ENCODE data around the gene ANKRD31. TPM values are rescaled to one million over a fixed set of nuclear protein-coding genes. Genes with fewer than 3 reads are reported as not detected.
"Not testable (repeated sequence)": the region's sequence is repeated elsewhere in the genome, so short reads cannot be mapped to it uniquely, and the experiment has no call there.

Gene ANKRD31
- total RNA-seq, 2 donors from 2014 or later = 0.41 to 3.7 TPM

DNA sequence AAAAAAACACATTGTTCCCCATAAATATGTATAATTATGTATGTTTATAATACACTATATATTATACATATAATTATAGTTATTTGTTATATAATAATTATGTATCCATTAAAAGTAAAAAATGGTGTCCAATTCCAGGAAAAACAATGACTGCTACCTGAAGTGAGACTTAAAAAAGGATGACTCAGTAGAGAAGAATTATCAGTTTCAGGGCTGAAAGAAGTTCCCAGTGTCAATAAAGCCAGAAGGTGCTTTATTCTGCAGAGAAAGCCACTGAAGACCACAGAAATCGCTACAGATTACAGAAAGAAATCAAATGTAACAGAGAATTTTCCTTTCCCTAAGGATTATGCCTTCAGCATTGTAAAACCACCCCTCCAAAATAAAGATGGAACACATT is 50.9 kb downstream of the ANKRD31 start:
- WGBS = 76% methylated on average over 1 of the region's 1 CpG
- H3K4me1 ChIP-seq (replicated peaks) = no peaks in the 10 kb centered on the region
- intact Hi-C loops (cut with DNase I) = no loop called here
- H3K9me3 ChIP-seq = no peaks in the 10 kb centered on the region
- DNase-seq (ENCODE audit: low spot score) = no peak
- no peak overlapping the region for H3K27ac ChIP-seq
- H3K36me3 ChIP-seq = no peaks in the 10 kb centered on the region
- no peak for TF ChIP-seq POLR2AphosphoS5 (IDR thresholded peaks at IDR 0.05)
- TF ChIP-seq, protein P1, sequence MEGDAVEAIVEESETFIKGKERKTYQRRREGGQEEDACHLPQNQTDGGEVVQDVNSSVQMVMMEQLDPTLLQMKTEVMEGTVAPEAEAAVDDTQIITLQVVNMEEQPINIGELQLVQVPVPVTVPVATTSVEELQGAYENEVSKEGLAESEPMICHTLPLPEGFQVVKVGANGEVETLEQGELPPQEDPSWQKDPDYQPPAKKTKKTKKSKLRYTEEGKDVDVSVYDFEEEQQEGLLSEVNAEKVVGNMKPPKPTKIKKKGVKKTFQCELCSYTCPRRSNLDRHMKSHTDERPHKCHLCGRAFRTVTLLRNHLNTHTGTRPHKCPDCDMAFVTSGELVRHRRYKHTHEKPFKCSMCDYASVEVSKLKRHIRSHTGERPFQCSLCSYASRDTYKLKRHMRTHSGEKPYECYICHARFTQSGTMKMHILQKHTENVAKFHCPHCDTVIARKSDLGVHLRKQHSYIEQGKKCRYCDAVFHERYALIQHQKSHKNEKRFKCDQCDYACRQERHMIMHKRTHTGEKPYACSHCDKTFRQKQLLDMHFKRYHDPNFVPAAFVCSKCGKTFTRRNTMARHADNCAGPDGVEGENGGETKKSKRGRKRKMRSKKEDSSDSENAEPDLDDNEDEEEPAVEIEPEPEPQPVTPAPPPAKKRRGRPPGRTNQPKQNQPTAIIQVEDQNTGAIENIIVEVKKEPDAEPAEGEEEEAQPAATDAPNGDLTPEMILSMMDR (IDR thresholded peaks at IDR 0.05) = no peak
- H3K27me3 ChIP-seq (replicated peaks; ENCODE audit: insufficient read depth) = no peaks in the 10 kb centered on the region
- H3K4me3 ChIP-seq = no peak overlapping the region

DNA sequence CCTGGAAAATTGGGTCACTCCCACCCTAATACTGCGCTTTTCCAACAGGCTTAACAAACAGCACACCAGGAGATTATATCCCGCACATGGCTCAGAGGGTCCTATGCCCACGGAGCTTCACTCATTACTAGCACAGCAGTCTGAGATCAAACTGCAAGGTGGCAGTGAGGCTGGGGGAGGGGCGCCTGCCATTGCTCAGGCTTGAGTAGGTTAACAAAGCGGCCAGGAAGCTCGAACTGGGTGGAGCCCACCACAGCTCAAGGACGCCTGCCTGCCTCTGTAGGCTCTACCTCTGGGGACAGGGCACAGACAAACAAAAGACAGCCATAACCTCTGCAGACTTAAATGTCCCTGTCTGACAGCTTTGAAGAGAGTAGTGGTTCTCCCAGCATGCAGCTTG is 60.7 kb downstream of the ANKRD31 start:
- H3K4me1 ChIP-seq (replicated peaks); H3K27me3 ChIP-seq (replicated peaks; ENCODE audit: insufficient read depth); intact Hi-C loops (cut with DNase I); H3K4me3 ChIP-seq; H3K36me3 ChIP-seq; H3K27ac ChIP-seq; DNase-seq (ENCODE audit: low spot score); H3K9me3 ChIP-seq: not testable (repeated sequence)
- WGBS = 96% methylated on average over 7 of the region's 7 CpGs

DNA sequence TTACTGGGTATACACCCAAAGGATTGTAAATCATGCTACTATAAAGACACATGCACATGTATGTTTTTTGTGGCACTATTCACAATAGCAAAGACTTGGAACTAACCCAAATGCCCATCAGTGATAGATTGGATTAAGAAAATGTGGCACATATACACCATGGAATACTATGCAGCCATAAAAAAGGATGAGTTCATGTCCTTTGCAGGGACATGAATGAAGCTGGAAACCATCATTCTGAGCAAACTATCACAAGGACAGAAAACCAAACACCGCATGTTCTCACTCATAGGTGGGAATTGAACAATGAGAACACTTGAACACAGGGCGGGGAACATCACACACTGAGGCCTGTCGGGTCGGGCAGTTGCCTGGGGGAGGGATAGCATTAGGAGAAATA is 61.8 kb downstream of the ANKRD31 start:
- H3K4me1 ChIP-seq (replicated peaks); DNase-seq (ENCODE audit: low spot score); H3K36me3 ChIP-seq; H3K27me3 ChIP-seq (replicated peaks; ENCODE audit: insufficient read depth); H3K27ac ChIP-seq; H3K9me3 ChIP-seq; H3K4me3 ChIP-seq; intact Hi-C loops (cut with DNase I): not testable (repeated sequence)
- WGBS = 95% methylated on average over 4 of the region's 4 CpGs

DNA sequence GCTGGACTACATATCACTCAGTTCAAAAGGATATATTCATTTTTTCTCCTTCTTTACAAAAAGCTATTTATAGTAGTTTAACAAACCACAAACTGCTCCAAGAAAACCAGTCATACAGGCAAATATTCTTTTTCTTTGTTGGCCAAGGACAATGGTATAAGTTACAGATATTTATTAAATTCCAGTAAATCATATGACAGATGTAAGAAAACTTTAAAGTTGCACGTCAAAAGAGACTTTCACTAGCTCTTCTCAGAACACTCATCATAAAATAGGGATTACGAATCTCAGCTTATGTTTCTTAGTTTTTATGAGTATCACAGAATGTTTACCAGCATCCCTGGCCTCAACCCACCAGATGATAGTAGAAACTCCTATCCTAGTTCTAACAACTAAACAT is 67.2 kb downstream of the ANKRD31 start:
- no peak for DNase-seq (ENCODE audit: low spot score)
- WGBS = 18% methylated on average over 2 of the region's 2 CpGs

DNA sequence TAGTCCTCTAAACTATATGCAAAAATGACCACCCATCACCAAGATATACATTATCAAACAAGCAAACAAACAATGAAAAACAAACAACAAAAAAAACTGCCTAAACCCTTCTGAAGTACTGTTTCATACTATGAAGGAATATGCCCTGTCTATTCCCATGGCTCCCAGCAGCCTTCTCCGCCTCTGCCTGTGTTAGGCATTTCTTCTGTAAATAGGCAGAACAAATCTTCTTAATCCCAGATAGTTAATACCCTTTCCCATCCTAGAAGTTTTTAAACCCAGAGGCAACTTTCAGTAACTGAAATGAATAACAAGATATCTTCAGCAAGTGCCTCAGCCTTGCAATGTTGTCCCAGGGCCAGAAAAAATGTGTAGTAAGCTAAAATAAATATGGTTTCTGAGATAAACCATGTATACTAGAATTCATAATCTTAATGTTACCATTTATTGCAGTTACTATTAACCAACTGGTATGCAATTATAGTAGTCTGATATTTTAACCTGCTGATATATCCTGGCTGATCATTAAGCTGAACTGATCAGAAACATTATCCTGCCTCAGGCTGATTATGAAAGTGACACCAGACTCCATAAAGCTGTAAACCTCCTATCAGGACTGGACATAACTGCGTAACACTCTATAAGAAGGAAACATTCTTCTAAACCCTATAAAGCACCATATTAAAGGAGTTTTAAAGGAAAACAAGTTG is 68.5 kb downstream of the ANKRD31 start:
- Histone ChIP-seq H3K9me3 (no peaks in the 10 kb centered on the region), H3K27ac (no peak overlapping the region), H3K4me3 (no peak overlapping the region), H3K27me3 (replicated peaks; ENCODE audit: insufficient read depth) (no peaks in the 10 kb centered on the region), H3K4me1 (replicated peaks) (no peaks in the 10 kb centered on the region), H3K36me3 (no peaks in the 10 kb centered on the region)
- WGBS = 93% methylated on average over 2 of the region's 2 CpGs
- TF ChIP-seq POLR2AphosphoS5 (IDR thresholded peaks at IDR 0.05) (no peak), POLR2A (IDR thresholded peaks at IDR 0.05) (no peak)
- TF ChIP-seq, protein P1 (IDR thresholded peaks at IDR 0.05) = no peak
- DNase-seq (ENCODE audit: low spot score) = no peak
- intact Hi-C loops (cut with DNase I) = no loop called here

More for the DNA sequence above, 67.2 kb downstream of the ANKRD31 start:
- Histone ChIP-seq H3K9me3 (no peaks in the 10 kb centered on the region), H3K27me3 (replicated peaks; ENCODE audit: insufficient read depth) (no peaks in the 10 kb centered on the region), H3K27ac (no peak overlapping the region), H3K36me3 (no peaks in the 10 kb centered on the region), H3K4me3 (no peak overlapping the region), H3K4me1 (replicated peaks) (no peaks in the 10 kb centered on the region)
- intact Hi-C loops (cut with DNase I) = no loop called here
- TF ChIP-seq POLR2AphosphoS5 (IDR thresholded peaks at IDR 0.05) (no peak), POLR2A (IDR thresholded peaks at IDR 0.05) (no peak)
- TF ChIP-seq, protein P1 (IDR thresholded peaks at IDR 0.05) = no peak

DNA sequence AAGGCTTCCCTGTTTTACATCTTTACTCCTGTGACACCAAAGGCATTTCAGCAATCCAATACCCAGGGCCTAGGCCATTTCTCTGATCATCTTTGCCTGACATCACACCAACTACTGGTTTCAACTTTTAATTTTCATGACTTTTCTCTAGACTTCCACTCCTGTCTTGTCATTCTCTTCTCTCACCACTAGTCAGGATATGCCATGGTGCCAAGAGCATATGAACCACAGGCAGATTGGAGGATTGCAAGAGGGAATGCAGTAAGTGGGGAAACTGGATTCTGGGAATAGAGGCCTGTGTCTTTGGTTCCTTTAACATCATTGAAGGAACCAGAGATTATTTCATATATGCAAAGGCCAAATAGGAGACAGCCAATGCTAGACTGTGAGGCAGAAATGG is 69.3 kb downstream of the ANKRD31 start:
- Histone ChIP-seq H3K27ac (no peak overlapping the region), H3K9me3 (no peaks in the 10 kb centered on the region), H3K4me3 (no peak overlapping the region), H3K27me3 (replicated peaks; ENCODE audit: insufficient read depth) (no peaks in the 10 kb centered on the region), H3K36me3 (no peaks in the 10 kb centered on the region), H3K4me1 (replicated peaks) (no peaks in the 10 kb centered on the region)
- intact Hi-C loops (cut with DNase I) = no loop called here
- TF ChIP-seq, protein P1 (IDR thresholded peaks at IDR 0.05) = no peak
- no peak for TF ChIP-seq POLR2A (IDR thresholded peaks at IDR 0.05)
- TF ChIP-seq POLR2AphosphoS5 (IDR thresholded peaks at IDR 0.05) = no peak
- no peak for DNase-seq (ENCODE audit: low spot score)

DNA sequence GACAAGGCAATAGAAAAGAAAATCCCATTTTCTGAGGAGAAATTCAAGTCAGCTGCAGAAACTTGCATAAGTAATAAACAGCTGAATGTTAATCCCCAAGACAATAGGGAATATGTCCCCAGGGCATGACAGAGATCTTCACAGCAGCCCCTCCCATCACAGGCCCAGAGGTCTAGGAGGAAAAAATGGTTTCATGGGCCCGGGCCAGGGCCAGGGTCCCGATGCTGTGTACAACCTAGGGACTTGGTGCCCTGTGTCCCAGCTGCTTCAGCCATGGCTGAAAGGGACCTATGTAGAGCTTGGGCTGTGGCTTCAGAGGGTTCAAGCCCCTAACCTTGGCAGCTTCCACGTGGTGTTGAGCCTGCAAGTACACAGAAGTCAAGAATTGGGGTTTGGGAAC is 75.2 kb downstream of the ANKRD31 start:
- intact Hi-C loops (cut with DNase I); H3K4me1 ChIP-seq (replicated peaks); H3K27ac ChIP-seq; DNase-seq (ENCODE audit: low spot score); H3K36me3 ChIP-seq; H3K27me3 ChIP-seq (replicated peaks; ENCODE audit: insufficient read depth); H3K4me3 ChIP-seq; H3K9me3 ChIP-seq: not testable (repeated sequence)
- WGBS = 83% methylated on average over 3 of the region's 3 CpGs

Data from prostate gland (tissue), 2 donors.